Breast epithelium (tissue), 4 donors: Measurements from ENCODE around the gene SPAG6. TPM values are rescaled to one million over a fixed set of nuclear protein-coding genes. Genes with fewer than 3 reads are reported as not detected.

ENCODE experiments used
- DNase-seq, 2 donors: peaks; one replicate each; pipeline ENCODE4 v3.0.0-alpha.2; 2019; ENCODE audit warnings: low spot score in 2 of 2
- H3K27ac ChIP-seq, 2 donors: fragments of 200-600 bp; sonication (generic) in 1 of 2; one replicate each; pipeline ENCODE4 v1.5.1; 2016 to 2019; ENCODE audit warnings: mild to moderate bottlenecking in 1 of 2
- H3K27me3 ChIP-seq, 2 donors: fragments of 200-600 bp; sonication (generic) in 1 of 2; one replicate each; pipeline versions ENCODE4 v1.5.1 to v1.6.0; 2017 to 2019; ENCODE audit warnings: control low read depth in 1 of 2, mild to moderate bottlenecking in 1 of 2
- H3K36me3 ChIP-seq: fragments of 200-600 bp; one replicate; pipeline ENCODE4 v1.5.1; 2019
- H3K4me1 ChIP-seq, 2 donors: fragments of 200-600 bp; sonication (generic); one replicate each; pipeline ENCODE4 v1.5.1; 2016 to 2019; ENCODE audit warnings: control low read depth in 1 of 2
- H3K4me3 ChIP-seq, 3 donors: fragments of 200-600 bp; sonication (generic); 1 replicate in 2 of 3; 2 replicates in 1 of 3; pipeline ENCODE4 v1.5.1; 2016 to 2019; ENCODE audit warnings: mild to moderate bottlenecking in 3 of 3, moderate library complexity in 2 of 3
- H3K9me3 ChIP-seq, 2 donors: fragments of 200-600 bp; sonication (generic) in 1 of 2; one replicate each; pipeline ENCODE4 v1.5.1; 2016 to 2019; ENCODE audit warnings: control low read depth in 1 of 2
- CTCF ChIP-seq, 3 donors: fragments of 450-650 bp; IDR thresholded peaks; one replicate each; pipeline ENCODE4 v1.5.1; 2016 to 2017; ENCODE audit warnings: antibody characterized with exemption in 3 of 3, mild to moderate bottlenecking in 3 of 3, moderate library complexity in 3 of 3
- POLR2A ChIP-seq: fragments of 450-650 bp; IDR thresholded peaks from one replicate; pipeline ENCODE4 v1.6.1; 2016; ENCODE audit warnings: antibody characterized with exemption, mild to moderate bottlenecking, moderate library complexity
- POLR2AphosphoS5 ChIP-seq, 3 donors: sonication (generic); formaldehyde crosslinking; IDR thresholded peaks; one replicate each; pipeline ENCODE4 v1.6.1; 2017; ENCODE audit warnings: antibody characterized with exemption in 3 of 3
- intact Hi-C: fragments of 100-400 bp; cut with DNase I; formaldehyde crosslinking; loops from one replicate; pipeline ENCODE4 v1.15.1; 2023; ENCODE audit warnings: low total_unique reads
- total RNA-seq, 3 donors: library from RNA; depleted of rRNA; stranded (reverse); fragments of >200 nt; gene quantifications; one replicate each; pipeline ENCODE4 v1.1.0, GENCODE V29; 2016

Gene SPAG6
- total RNA-seq, 3 donors from 2014 or later = 0.59 to 4.9 TPM; not detected in 1

- Histone ChIP-seq H3K9me3 (no peaks in the 10 kb centered on the region), H3K4me3 (no peak overlapping the region), H3K36me3 (no peaks in the 10 kb centered on the region), H3K27me3 (no peaks in the 10 kb centered on the region), H3K27ac (no peak overlapping the region), H3K4me1 (no peaks in the 10 kb centered on the region)
- intact Hi-C loops = loop anchor here (10.0 kb wide), 1 partner anchor 94 kb away; no protein-coding TSS in a partner anchor
- TF ChIP-seq CTCF (IDR thresholded peaks at IDR 0.05) (no peak), POLR2A (no peak), POLR2AphosphoS5 (IDR thresholded peaks at IDR 0.05) (no peak)
- DNase-seq = no peak
These were observed 23.7 kb downstream of the SPAG6 start for GRCh38 chr10:22368981-22369380.

- no peak for DNase-seq
- no peak overlapping the region for H3K4me3 ChIP-seq
- intact Hi-C loops = loop anchor here (10.0 kb wide), 1 partner anchor 95 kb away; no protein-coding TSS in a partner anchor
These were observed 24.3 kb downstream of the SPAG6 start for GRCh38 chr10:22369434-22370072.

GRCh38 chr10:22370320-22370719, 25.0 kb downstream of the SPAG6 start:
- Histone ChIP-seq H3K27me3 (no peaks in the 10 kb centered on the region), H3K4me1 (no peaks in the 10 kb centered on the region), H3K9me3 (no peaks in the 10 kb centered on the region), H3K27ac (no peak overlapping the region), H3K36me3 (no peaks in the 10 kb centered on the region), H3K4me3 (no peak overlapping the region)
- intact Hi-C loops = no loop called here
- DNase-seq = no peak
- TF ChIP-seq CTCF (IDR thresholded peaks at IDR 0.05) = no peak
- no peak for TF ChIP-seq POLR2AphosphoS5 (IDR thresholded peaks at IDR 0.05)
- no peak for TF ChIP-seq POLR2A

More at GRCh38 chr10:22369434-22370072, 24.3 kb downstream of the SPAG6 start:
- no peaks in the 10 kb centered on the region for H3K9me3 ChIP-seq
- no peaks in the 10 kb centered on the region for H3K4me1 ChIP-seq
- H3K27me3 ChIP-seq = no peaks in the 10 kb centered on the region
- no peak for TF ChIP-seq CTCF (IDR thresholded peaks at IDR 0.05)
- no peak for TF ChIP-seq POLR2AphosphoS5 (IDR thresholded peaks at IDR 0.05)
- no peak for TF ChIP-seq POLR2A
- H3K36me3 ChIP-seq = no peaks in the 10 kb centered on the region
- no peak overlapping the region for H3K27ac ChIP-seq

GRCh38 chr10:22372298-22372697, 27.0 kb downstream of the SPAG6 start:
- no peak for DNase-seq
- no peaks in the 10 kb centered on the region for H3K9me3 ChIP-seq
- no peak overlapping the region for H3K27ac ChIP-seq
- no peaks in the 10 kb centered on the region for H3K36me3 ChIP-seq
- no peak overlapping the region for H3K4me3 ChIP-seq
- H3K27me3 ChIP-seq = no peaks in the 10 kb centered on the region
- H3K4me1 ChIP-seq = no peaks in the 10 kb centered on the region
- no peak for TF ChIP-seq POLR2A
- intact Hi-C loops = no loop called here

- intact Hi-C loops = no loop called here
These were observed 27.6 kb downstream of the SPAG6 start for GRCh38 chr10:22372917-22373316.

More at GRCh38 chr10:22372917-22373316, 27.6 kb downstream of the SPAG6 start:
- no peak overlapping the region for H3K4me3 ChIP-seq
- no peak for TF ChIP-seq POLR2A
- no peak for TF ChIP-seq POLR2AphosphoS5 (IDR thresholded peaks at IDR 0.05)
- no peak for TF ChIP-seq CTCF (IDR thresholded peaks at IDR 0.05)
- H3K4me1 ChIP-seq = no peaks in the 10 kb centered on the region
- no peaks in the 10 kb centered on the region for H3K36me3 ChIP-seq
- H3K9me3 ChIP-seq = no peaks in the 10 kb centered on the region
- no peak for DNase-seq
- H3K27ac ChIP-seq = no peak overlapping the region
- H3K27me3 ChIP-seq = no peaks in the 10 kb centered on the region
